ENCODE data around the gene CFAP45. TPM values are rescaled to one million over a fixed set of nuclear protein-coding genes. Genes with fewer than 3 reads are reported as not detected.

CFAP45 gene
- total and polyA plus RNA-seq, 8 donors, result 0.16 to 1.5 (median 0.44) TPM; not detected in 2

- DNase-seq (no peak), FAIRE-seq (no peak), ATAC-seq (no peak)
- Histone ChIP-seq H3K4me1 (peaks cover 9 to 11% (median 10%) of the 10 kb centered on the region in 3 donors), H3K27ac (no peak overlapping the region), H3K36me3 (no peaks in the 10 kb centered on the region), H3K4me3 (no peak overlapping the region), H3K9me3 (no peaks in the 10 kb centered on the region), H3K27me3 (no peaks in the 10 kb centered on the region)
- intact Hi-C loops (cut with DNase I), result no loop called here
- 83 to 92% methylated on average over 1 of the region's 1 CpG for WGBS, 2 donors
- TF ChIP-seq CTCF (IDR thresholded peaks at IDR 0.05), result no peak
Measured at GRCh38 chr1:159866066-159866465, 33.9 kb downstream of the CFAP45 start.

GRCh38 chr1:159864262-159864661, 35.7 kb downstream of the CFAP45 start:
- FAIRE-seq (no peak), DNase-seq (no peak), ATAC-seq (no peak)
- Histone ChIP-seq H3K27me3 (no peaks in the 10 kb centered on the region), H3K36me3 (no peaks in the 10 kb centered on the region), H3K9me3 (no peaks in the 10 kb centered on the region), H3K4me3 (no peak overlapping the region), H3K27ac (no peak overlapping the region), H3K4me1 (peaks cover 9 to 11% (median 10%) of the 10 kb centered on the region in 3 donors)
- TF ChIP-seq CTCF (IDR thresholded peaks at IDR 0.05), result no peak
- intact Hi-C loops (cut with DNase I), result no loop called here
- 82 to 95% methylated on average over 2 of the region's 2 CpGs for WGBS, 2 donors

- H3K27me3 ChIP-seq, result no peaks in the 10 kb centered on the region
Measured at GRCh38 chr1:159862557-159862956, 37.4 kb downstream of the CFAP45 start, which contains the start of gene VSIG8. VSIG8 (minus strand) TSS chr1:159862657; CDS start chr1:159862521, 136 bp downstream.

GRCh38 chr1:159862031-159862430, 37.9 kb downstream of the CFAP45 start:
- no peaks in the 10 kb centered on the region for H3K9me3 ChIP-seq
- ATAC-seq (no peak), DNase-seq (no peak), FAIRE-seq (no peak)
- H3K27me3 ChIP-seq, result no peaks in the 10 kb centered on the region
- intact Hi-C loops (cut with DNase I), result no loop called here
- WGBS, 2 donors, result 68 to 86% methylated on average over 5 of the region's 5 CpGs
- no peaks in the 10 kb centered on the region for H3K36me3 ChIP-seq
- no peak overlapping the region for H3K4me3 ChIP-seq
- no peaks in the 10 kb centered on the region for H3K4me1 ChIP-seq
- no peak for TF ChIP-seq CTCF (IDR thresholded peaks at IDR 0.05)
- H3K27ac ChIP-seq, result no peak overlapping the region

More at GRCh38 chr1:159862557-159862956, 37.4 kb downstream of the CFAP45 start, which contains the start of gene VSIG8:
- intact Hi-C loops (cut with DNase I), result no loop called here
- no peak within 1 kb of the TSS for H3K27ac ChIP-seq
- DNase-seq (no peak), ATAC-seq (no peak), FAIRE-seq (no peak)
- no peaks in the 10 kb centered on the region for H3K36me3 ChIP-seq
- no peaks in the 10 kb centered on the region for H3K9me3 ChIP-seq
- peaks cover under 1 to 4% (median 2%) of the 10 kb centered on the region in 3 donors for H3K4me1 ChIP-seq
- WGBS, 2 donors, result 80 to 81% methylated on average over 4 of the region's 4 CpGs
- no peak for TF ChIP-seq CTCF (IDR thresholded peaks at IDR 0.05)
- no peak within 1 kb of the TSS for H3K4me3 ChIP-seq

GRCh38 chr1:159861218-159861617, 38.7 kb downstream of the CFAP45 start:
- DNase-seq (no peak), ATAC-seq (no peak), FAIRE-seq (no peak)
- Histone ChIP-seq H3K4me3 (no peak overlapping the region), H3K27me3 (no peaks in the 10 kb centered on the region), H3K4me1 (no peaks in the 10 kb centered on the region), H3K36me3 (no peaks in the 10 kb centered on the region), H3K27ac (no peak overlapping the region), H3K9me3 (no peaks in the 10 kb centered on the region)
- intact Hi-C loops (cut with DNase I), result no loop called here
- no peak for TF ChIP-seq CTCF (IDR thresholded peaks at IDR 0.05)
- WGBS, 2 donors, result 70 to 77% methylated on average over 8 of the region's 8 CpGs
